Ecto neural progenitor cell (in vitro differentiated cells): ENCODE measurements around the gene GRID1.

ENCODE experiments used
- DNase-seq: peaks from one replicate; pipeline ENCODE4 v3.0.0-alpha.2; 2018; ENCODE audit warnings: low spot score

GRID1 gene

GRCh38 chr10:85810674-85811073 is 555.9 kb downstream of the GRID1 start:
- DNase-seq: no peak

GRCh38 chr10:85795460-85795859 is 571.1 kb downstream of the GRID1 start:
- no peak for DNase-seq

- DNase-seq: no peak
Observed at GRCh38 chr10:85794553-85794952, 572.0 kb downstream of the GRID1 start.

DNA sequence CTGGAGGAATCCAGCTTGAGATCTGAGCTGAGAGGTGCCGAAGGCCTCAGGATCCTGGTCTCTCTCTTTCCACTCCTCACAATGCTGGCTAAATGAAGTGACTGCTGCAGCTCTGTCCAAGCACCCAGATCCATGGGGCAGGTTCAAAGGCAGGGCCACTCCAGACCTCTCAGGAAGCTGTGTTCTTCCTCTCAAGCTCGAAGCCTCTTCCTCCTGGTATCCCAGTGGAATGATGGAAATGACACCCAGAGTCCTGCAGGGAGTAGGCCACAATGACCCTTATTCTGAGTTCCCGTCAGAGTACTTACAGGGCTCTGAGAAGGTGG is 574.1 kb downstream of the GRID1 start:
- DNase-seq: peak; percentile 29

DNA sequence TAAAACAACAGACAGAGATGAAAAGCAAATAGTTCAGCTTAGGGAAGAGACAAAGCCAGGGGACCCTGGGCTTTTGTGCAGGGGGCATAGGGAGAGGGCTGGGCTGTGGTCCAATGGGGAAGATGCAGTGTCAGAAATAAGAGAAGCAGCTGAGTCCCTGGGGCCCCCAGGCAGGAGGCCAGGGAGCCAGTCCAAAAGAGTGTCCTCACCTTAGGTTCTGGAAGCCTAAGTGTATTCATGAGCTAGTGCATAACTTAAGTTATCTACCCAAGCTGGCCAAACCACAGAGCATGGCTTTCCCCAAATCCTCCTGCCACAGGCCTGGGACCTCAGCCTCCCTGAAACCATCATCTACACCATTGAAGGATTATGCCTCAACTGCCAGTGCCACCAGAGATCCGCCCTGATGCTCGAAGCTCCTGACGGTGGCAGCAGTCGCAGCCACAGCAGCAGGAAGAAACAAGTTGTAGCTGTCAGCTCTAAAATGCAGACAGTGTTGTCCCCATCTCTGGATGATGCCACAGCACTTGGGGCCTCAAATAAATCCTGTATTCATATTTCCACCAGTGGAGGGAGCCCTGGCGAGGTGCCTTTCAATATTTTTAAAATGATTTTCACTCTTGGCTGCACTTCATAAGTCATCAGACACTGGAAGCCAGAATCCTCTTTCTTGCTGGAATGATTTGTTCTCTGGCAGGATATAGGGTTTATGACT is 574.6 kb downstream of the GRID1 start:
- peak; percentile 32 for DNase-seq

- peak; percentile 35 for DNase-seq
Observed at GRCh38 chr10:85789982-85790789, 576.4 kb downstream of the GRID1 start.

DNA sequence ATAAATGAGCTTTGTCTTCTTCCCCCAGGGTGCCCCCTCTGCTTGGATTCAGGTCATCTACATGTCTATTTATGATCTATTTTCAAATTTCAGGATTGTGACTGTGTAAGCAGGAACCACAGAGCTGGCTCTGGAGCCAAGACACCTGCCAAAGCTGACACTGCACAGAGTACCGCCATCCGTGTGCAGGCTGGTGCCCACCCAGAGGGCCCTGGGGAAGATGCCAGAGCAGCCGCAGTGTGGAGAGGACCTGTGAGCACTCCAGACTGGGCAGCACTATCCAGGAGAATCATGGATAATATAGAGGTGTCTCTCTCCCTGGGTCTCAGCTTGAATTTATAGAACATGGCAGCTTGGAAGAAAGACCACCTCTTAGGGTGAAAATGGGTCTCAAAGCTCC is 577.5 kb downstream of the GRID1 start:
- DNase-seq: peak; percentile 33

GRCh38 chr10:85788570-85788969 is 578.0 kb downstream of the GRID1 start:
- peak; percentile 29 for DNase-seq

- no peak for DNase-seq
Observed at GRCh38 chr10:85787881-85788280, 578.7 kb downstream of the GRID1 start.

GRCh38 chr10:85787393-85787792 is 579.2 kb downstream of the GRID1 start:
- DNase-seq: peak; percentile 30

DNA sequence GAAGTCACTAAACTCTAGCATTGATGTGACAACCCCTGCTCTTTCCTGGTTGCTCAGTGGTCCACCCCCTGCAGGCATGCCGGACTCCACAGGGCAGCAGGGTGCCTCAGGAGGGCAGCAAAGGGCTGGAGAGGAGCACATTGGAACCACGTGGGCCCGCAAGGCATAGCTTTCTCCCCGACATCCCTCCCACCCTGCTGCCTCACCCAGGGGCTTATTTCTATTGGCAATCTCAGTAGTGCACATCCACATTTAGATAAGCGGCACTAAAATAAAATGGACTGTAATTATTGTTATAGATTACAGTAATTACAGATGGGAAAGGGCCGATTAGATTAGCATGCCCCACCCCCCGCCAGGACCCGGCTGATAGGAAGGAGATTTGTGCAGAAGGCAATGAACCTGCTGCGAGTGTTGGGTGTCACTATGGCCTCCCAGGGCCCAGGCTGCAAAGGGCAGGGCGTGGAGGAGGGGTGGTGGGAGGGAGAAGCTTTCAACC is 580.1 kb downstream of the GRID1 start:
- peak; percentile 48 for DNase-seq

DNA sequence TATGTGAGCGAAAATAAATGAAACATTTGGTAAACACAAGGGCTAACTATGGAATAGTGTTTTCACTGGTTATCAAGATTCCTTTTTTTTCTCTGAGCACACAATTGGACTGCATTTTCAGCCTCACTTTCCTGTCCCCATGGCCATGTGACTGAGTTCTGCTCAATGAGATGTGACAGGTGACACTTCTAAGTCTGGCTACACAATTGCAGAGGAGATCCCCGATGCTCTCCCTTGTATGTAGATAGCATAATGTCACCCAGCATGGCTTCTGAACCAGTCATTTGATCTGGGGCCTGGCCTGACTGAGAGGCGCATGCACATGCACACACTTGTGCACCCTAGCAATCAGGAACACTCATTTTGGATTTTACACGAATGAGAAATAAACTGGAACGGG is 581.8 kb downstream of the GRID1 start:
- no peak for DNase-seq

- DNase-seq: no peak
Observed at GRCh38 chr10:85781404-85781803, 585.2 kb downstream of the GRID1 start.

- DNase-seq: no peak
Observed at GRCh38 chr10:85778074-85778473, 588.5 kb downstream of the GRID1 start.

DNA sequence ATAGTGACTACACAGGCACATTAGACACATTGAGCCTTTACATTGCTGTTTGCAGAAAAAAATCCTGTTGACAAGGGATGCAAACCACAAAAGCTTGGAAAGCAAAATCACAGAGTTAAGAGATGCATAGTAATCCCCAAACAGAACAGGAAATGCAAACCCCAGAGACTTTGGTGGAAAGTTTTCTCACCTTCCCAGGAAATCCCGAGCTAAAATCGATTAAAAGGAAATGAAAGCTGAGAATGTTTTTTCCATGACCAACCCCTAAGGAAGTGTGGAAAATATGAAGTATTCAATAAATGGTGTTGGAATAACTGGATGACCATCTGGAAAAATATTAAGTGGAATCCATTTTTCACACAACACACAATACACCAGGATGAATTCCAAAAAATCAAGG is 598.7 kb downstream of the GRID1 start:
- DNase-seq: no peak

- DNase-seq: no peak
Observed at GRCh38 chr10:85764108-85764507, 602.5 kb downstream of the GRID1 start.

GRCh38 chr10:85761906-85762445 is 604.6 kb downstream of the GRID1 start:
- DNase-seq: no peak

- DNase-seq: no peak
Observed at GRCh38 chr10:85741626-85742300, 624.8 kb downstream of the GRID1 start.

DNA sequence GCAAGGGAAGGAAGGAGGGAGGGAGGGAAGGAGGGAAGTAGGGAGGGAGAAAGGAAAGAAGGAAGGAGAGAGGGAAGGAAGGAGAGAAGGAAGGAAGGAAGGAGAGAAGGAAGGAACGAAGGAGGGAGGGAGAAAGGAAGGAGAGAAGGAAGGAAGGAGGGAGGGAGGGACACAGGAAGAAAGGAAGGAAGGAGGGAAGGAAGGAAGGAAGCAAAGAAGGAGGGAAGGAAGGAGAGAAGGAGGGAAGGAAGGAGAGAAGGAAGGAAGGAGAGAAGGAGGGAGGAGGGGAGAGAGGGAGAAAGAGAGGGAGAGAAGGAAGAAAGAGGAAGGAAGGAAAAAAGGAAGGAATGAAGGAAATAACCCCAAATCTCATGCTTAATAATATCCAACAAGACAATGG is 630.6 kb downstream of the GRID1 start:
- DNase-seq: no peak

- no peak for DNase-seq
Observed at GRCh38 chr10:85734791-85735190, 631.8 kb downstream of the GRID1 start.

DNA sequence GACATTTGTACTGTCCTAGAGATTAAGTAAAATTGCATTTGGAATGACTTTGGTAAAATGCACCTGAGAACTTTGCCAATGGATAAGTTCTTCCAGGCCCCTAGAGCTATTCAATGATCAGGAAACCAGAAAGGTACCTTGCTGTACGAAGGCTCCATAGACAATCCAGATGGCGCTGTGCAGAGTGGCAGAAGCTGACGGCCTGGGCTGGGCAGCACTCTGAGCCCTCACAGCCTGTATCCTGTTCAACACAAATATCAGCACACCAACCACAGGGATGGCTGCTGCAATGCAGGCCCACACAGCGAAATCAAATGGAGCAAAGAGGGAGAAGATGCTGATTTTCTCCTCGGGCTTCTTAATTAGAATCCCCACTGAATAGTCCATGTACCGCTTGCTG is 642.4 kb downstream of the GRID1 start:
- no peak for DNase-seq

DNA sequence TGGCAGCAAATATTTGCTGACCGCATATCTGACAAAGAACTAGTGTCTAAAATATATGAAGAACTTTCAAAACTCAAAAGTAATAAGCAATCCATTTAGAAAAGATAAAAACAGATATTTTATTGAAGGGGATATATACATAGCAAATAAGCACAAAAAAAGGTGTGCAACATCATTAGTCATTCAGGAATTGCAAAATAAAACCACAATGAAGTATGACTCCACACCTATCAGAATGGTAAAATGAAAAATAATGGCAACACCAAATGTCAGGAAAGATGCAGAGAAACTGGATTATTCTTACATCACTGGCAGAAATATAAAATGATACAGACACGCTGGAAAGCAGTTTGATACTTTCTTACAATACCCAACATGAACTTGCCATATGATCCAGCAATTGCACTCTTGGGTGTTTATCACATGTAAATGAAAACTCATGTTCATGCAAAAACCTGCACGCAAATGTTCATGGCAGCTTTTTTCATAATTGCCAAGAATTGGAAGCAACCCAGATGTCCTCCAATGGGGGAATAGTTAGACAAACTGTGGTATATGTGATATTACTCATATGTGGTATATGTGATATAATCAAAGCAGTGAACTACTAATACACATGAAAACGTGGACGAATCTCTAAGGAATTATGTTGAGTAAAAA is 645.5 kb downstream of the GRID1 start:
- DNase-seq: no peak
